ENCODE data around the gene SCN4B.

SCN4B gene

GRCh38 chr11:118095493-118095892 is 57.1 kb downstream of the SCN4B start:
- DNase-seq = no peak

GRCh38 chr11:118092907-118093571 is 59.6 kb downstream of the SCN4B start:
- DNase-seq = no peak

- no peak for DNase-seq
Measured at GRCh38 chr11:118091690-118092089, 60.9 kb downstream of the SCN4B start.

- no peak for DNase-seq
Measured at GRCh38 chr11:118090545-118091162, 62.0 kb downstream of the SCN4B start.

DNA sequence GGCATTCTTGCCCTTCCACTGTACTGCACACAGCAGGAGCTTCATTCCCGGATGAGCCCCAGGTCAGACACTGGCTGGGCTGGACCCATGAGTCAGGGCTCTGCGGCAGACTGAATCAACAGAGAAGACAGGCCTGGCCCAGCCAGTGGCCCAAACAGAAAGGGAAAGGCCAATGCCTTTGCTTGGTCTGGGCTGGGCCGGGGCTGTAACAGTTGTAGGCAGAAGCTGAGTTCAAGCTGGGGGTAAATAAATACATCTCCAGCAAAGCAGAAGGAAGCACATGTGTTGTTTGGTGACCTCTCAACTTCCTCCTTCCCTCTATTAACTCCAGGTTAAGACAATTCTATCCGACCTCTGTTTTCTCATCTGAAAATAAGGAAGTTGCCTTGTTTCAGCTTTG is 64.1 kb downstream of the SCN4B start:
- DNase-seq = no peak

DNA sequence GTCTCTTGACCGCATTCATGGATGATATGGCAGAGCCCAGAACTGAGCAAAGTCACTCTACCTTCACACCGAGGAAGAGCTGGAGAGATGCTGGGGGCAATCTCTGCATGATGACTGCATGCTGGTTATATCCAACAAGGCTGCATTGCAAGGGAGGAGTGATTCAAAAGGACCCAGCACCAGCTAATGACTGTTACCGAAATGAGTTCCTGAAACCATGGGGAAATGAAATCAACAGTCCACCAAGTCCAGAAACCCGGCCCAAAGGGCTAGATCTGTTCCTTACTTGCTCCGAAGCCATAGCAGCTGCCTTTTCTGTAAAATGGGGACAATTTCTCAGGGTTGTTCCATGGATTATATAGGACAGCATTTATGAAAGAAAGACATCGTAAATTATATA is 64.7 kb downstream of the SCN4B start:
- DNase-seq = no peak

- no peak for DNase-seq
Measured at GRCh38 chr11:118086913-118087768, 65.5 kb downstream of the SCN4B start, which contains the start of gene SMIM35. SMIM35 (minus strand) TSS chr11:118086963; CDS start chr11:118086757, 206 bp downstream.

DNA sequence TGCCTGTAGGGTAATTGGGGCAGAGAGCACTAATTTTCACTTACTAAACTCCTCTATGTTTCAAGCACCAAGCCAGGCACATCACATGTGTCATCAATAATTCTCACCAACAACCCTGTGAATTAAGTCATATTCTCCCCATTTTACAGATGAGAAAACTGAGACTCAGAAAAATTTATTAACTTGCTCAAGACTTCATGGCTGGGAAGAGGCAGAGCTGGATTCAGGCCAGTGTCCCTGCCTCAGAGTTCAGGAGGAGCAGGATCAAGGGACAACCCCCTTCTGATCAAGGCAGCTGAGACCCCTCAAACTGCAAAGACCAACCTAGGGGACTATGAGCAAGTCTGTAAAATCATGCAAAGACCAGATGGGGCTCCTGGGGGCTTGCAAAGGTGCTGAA is 68.0 kb downstream of the SCN4B start:
- DNase-seq = no peak

DNA sequence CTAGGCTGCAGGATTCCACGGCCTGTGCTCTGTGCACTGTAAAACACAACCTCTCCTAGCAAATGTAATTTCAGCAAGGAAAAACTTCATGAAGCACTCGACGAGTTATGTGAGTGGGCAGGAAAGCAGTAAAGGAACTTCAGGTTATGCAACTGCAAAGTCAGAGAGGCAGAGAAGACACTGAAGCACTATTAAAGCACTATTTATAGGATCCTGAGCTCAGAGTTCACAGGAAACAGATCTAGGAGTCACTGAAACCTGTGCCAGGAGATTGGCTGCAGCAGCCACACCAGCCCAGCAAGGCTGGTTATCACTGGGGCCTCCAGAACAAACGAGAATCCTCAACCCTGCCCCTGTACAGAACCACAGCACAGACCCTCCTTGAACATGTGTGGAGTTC is 68.4 kb downstream of the SCN4B start:
- no peak for DNase-seq
